Neural cell (in vitro differentiated cells): ENCODE data around the gene ANG. TPM values are rescaled to one million over a fixed set of nuclear protein-coding genes. Genes with fewer than 3 reads are reported as not detected.

Experiments
- H2AFZ ChIP-seq: fragments of 200-600, 300-800 bp; sonication (generic), shearing (Covaris generic); 2 replicates; pipeline ENCODE4 v1.6.0; 2014; ENCODE audit warnings: low read depth, mild to moderate bottlenecking, antibody characterized with exemption, low read length, moderate library complexity
- H3F3A ChIP-seq: fragments of 200-600 bp; shearing (Covaris generic); 2 replicates; pipeline ENCODE4 v1.6.1; 2016; ENCODE audit warnings: mild to moderate bottlenecking, moderate library complexity, mixed read lengths, antibody characterized with exemption, low read length; ENCODE audit not compliant: insufficient read depth, poor library complexity, severe bottlenecking
- H3K27ac ChIP-seq: fragments of 200-600, 300-800 bp; sonication (generic), shearing (Covaris generic); 2 replicates; pipeline ENCODE4 v1.5.1; 2014; ENCODE audit warnings: mild to moderate bottlenecking, low read length, moderate library complexity
- H3K27me3 ChIP-seq: fragments of 300-800, 200-600 bp; sonication (generic), shearing (Covaris generic); 2 replicates; pipeline ENCODE4 v1.6.0; 2014; ENCODE audit warnings: mild to moderate bottlenecking, low read depth, low read length, moderate library complexity; ENCODE audit not compliant: insufficient read depth
- H3K36me3 ChIP-seq: fragments of 300-800, 200-600 bp; sonication (generic), shearing (Covaris generic); 2 replicates; pipeline ENCODE4 v1.5.1; 2014; ENCODE audit warnings: mild to moderate bottlenecking, antibody characterized with exemption, low read length, moderate library complexity; ENCODE audit not compliant: insufficient read depth
- H3K4me2 ChIP-seq: fragments of 300-800, 200-600 bp; sonication (generic), shearing (Covaris generic); 2 replicates; pipeline ENCODE4 v1.6.0; 2014; ENCODE audit warnings: mild to moderate bottlenecking, low read length
- H3K4me3 ChIP-seq: fragments of 300-800, 200-600 bp; sonication (generic), shearing (Covaris generic); 2 replicates; pipeline ENCODE4 v1.5.1; 2014; ENCODE audit warnings: mild to moderate bottlenecking, low read length, moderate library complexity
- H3K79me2 ChIP-seq: fragments of 200-600 bp; shearing (Covaris generic); replicated peaks from 2 replicates; pipeline ENCODE4 v1.6.0; 2014; ENCODE audit warnings: mild to moderate bottlenecking, low read length, moderate library complexity; ENCODE audit not compliant: insufficient read depth
- H3K9ac ChIP-seq: fragments of 300-800, 200-600 bp; sonication (generic), shearing (Covaris generic); 2 replicates; pipeline ENCODE4 v1.6.1; 2016; ENCODE audit warnings: mild to moderate bottlenecking, low read length, mixed read lengths
- H3K9me2 ChIP-seq: fragments of 200-600 bp; shearing (Covaris generic); 2 replicates; pipeline ENCODE4 v1.6.1; 2016; ENCODE audit warnings: mild to moderate bottlenecking, low read length, mixed read lengths; ENCODE audit not compliant: insufficient read depth
- H3K9me3 ChIP-seq: fragments of 200-600, 300-800 bp; sonication (generic), shearing (Covaris generic); 2 replicates; pipeline ENCODE4 v1.6.1; 2016; ENCODE audit warnings: mild to moderate bottlenecking, mixed run types, low read length, moderate library complexity, mixed read lengths
- H4K20me1 ChIP-seq: fragments of 200-600 bp; shearing (Covaris generic); 2 replicates; pipeline ENCODE4 v1.6.1; 2016; ENCODE audit warnings: mild to moderate bottlenecking, mixed run types; ENCODE audit not compliant: insufficient read depth
- CTCF ChIP-seq: fragments of 450-650 bp; IDR thresholded peaks from 2 replicates; pipeline ENCODE4 v1.5.1; 2014; ENCODE audit warnings: antibody characterized with exemption, mild to moderate bottlenecking, moderate library complexity; ENCODE audit not compliant: poor library complexity, severe bottlenecking
- EP300 ChIP-seq: fragments of 450-650 bp; conservative IDR thresholded peaks from 2 replicates; pipeline ENCODE4 v1.6.1; 2014; ENCODE audit warnings: antibody characterized with exemption, mild to moderate bottlenecking, moderate library complexity; ENCODE audit not compliant: poor library complexity, severe bottlenecking
- EZH2 ChIP-seq: fragments of 200-600, 300-800 bp; shearing (Covaris generic), sonication (generic); IDR thresholded peaks from 2 replicates; pipeline ENCODE4 v1.6.1; 2014; ENCODE audit warnings: antibody characterized with exemption, low read length, borderline replicate concordance, mild to moderate bottlenecking; ENCODE audit not compliant: insufficient read depth, poor library complexity, severe bottlenecking
- MXI1 ChIP-seq: fragments of 450-650 bp; conservative IDR thresholded peaks from 2 replicates; pipeline ENCODE4 v1.6.1; 2014; ENCODE audit warnings: antibody characterized with exemption, mild to moderate bottlenecking; ENCODE audit not compliant: poor library complexity, severe bottlenecking
- POLR2AphosphoS5 ChIP-seq: IDR thresholded peaks from 2 replicates; pipeline ENCODE4 v1.6.1; 2012
- RAD21 ChIP-seq: fragments of 450-650 bp; conservative IDR thresholded peaks from 2 replicates; pipeline ENCODE4 v1.6.1; 2014; ENCODE audit warnings: antibody characterized with exemption, mild to moderate bottlenecking, moderate library complexity
- REST ChIP-seq: IDR thresholded peaks from 2 replicates; pipeline ENCODE4 v1.6.1; 2012; ENCODE audit warnings: borderline replicate concordance
- SMC3 ChIP-seq: fragments of 450-650 bp; conservative IDR thresholded peaks from 2 replicates; pipeline ENCODE4 v1.6.1; 2014; ENCODE audit warnings: antibody characterized with exemption, mild to moderate bottlenecking, moderate library complexity; ENCODE audit not compliant: poor library complexity
- TAF1 ChIP-seq: IDR thresholded peaks from 2 replicates; pipeline ENCODE4 v1.6.1; 2012; ENCODE audit warnings: low read depth
- polyA plus RNA-seq: library from polyadenylated mRNA; depleted of rRNA; stranded (reverse); fragments of >200 nt; gene quantifications from 2 replicates; pipeline ENCODE4 v1.2.3, GENCODE V29; 2014

ANG gene
- polyA plus RNA-seq, 1 donor from 2014 or later = 0.47 TPM

GRCh38 chr14:20706657-20707355 lies 18.2 kb downstream of the ANG start:
- TF ChIP-seq TAF1 = no peak
- no peak for TF ChIP-seq RAD21
- no peak for TF ChIP-seq REST
- TF ChIP-seq SMC3 = no peak
- no peak for TF ChIP-seq EP300
- no peak for TF ChIP-seq MXI1

GRCh38 chr14:20707622-20708021 lies 19.1 kb downstream of the ANG start:
- no peaks in the 10 kb centered on the region for H3K9me3 ChIP-seq
- no peaks in the 10 kb centered on the region for H3F3A ChIP-seq
- H3K4me3 ChIP-seq = no peak overlapping the region
- no peaks in the 10 kb centered on the region for H4K20me1 ChIP-seq
- H3K9me2 ChIP-seq = no peaks in the 10 kb centered on the region
- TF ChIP-seq EP300 (no peak), POLR2AphosphoS5 (no peak), SMC3 (no peak), EZH2 (no peak), RAD21 (no peak), REST (no peak), MXI1 (no peak), TAF1 (no peak), CTCF (no peak)
- no peak overlapping the region for H3K27ac ChIP-seq
- no peaks in the 10 kb centered on the region for H3K79me2 ChIP-seq
- H2AFZ ChIP-seq = no peak overlapping the region
- no peak overlapping the region for H3K9ac ChIP-seq
- no peaks in the 10 kb centered on the region for H3K27me3 ChIP-seq
- no peaks in the 10 kb centered on the region for H3K36me3 ChIP-seq
- H3K4me2 ChIP-seq = no peak overlapping the region

More at GRCh38 chr14:20706657-20707355, 18.2 kb downstream of the ANG start:
- Histone ChIP-seq H4K20me1 (no peaks in the 10 kb centered on the region), H3K9me3 (no peaks in the 10 kb centered on the region), H3K27me3 (no peaks in the 10 kb centered on the region), H3K9ac (no peak overlapping the region), H3K4me2 (no peak overlapping the region), H3K36me3 (no peaks in the 10 kb centered on the region), H3K4me3 (no peak overlapping the region), H3K27ac (no peak overlapping the region), H3K79me2 (no peaks in the 10 kb centered on the region), H2AFZ (no peak overlapping the region), H3F3A (no peaks in the 10 kb centered on the region), H3K9me2 (no peaks in the 10 kb centered on the region)
